SK-N-SH treated with all-trans-retinoic acid at 6 μM for 48 hours (cell line): Measurements from ENCODE around the gene TBCK.

Experiments
- ARNTL ChIP-seq: fragments of 450-650 bp; formaldehyde crosslinking; IDR thresholded peaks from 2 replicates; pipeline ENCODE4 v1.5.0; 2020; ENCODE audit warnings: low read depth, mild to moderate bottlenecking, moderate library complexity, borderline replicate concordance
- ESRRG ChIP-seq: fragments of 250-450 bp; sonication (Bioruptor Pico); IDR thresholded peaks from 2 replicates; pipeline ENCODE4 v1.6.1; 2021; ENCODE audit warnings: mild to moderate bottlenecking
- PATZ1 ChIP-seq: fragments of 250-450 bp; sonication (Bioruptor Pico); IDR thresholded peaks from 2 replicates; pipeline ENCODE4 v1.8.0; 2020; ENCODE audit warnings: mild to moderate bottlenecking, moderate library complexity, borderline replicate concordance
- RARB ChIP-seq: fragments of 250-450 bp; sonication (Bioruptor Pico); IDR thresholded peaks from 2 replicates; pipeline ENCODE4 v1.8.0; 2021; ENCODE audit warnings: mild to moderate bottlenecking, moderate library complexity
- SNAI2 ChIP-seq: fragments of 250-450 bp; sonication (Bioruptor Pico); IDR thresholded peaks from 2 replicates; pipeline ENCODE4 v1.5.0; 2020; ENCODE audit warnings: mild to moderate bottlenecking, moderate library complexity
- TCF4 ChIP-seq: fragments of 250-450 bp; sonication (Bioruptor Pico); IDR thresholded peaks from 2 replicates; pipeline ENCODE4 v1.8.0; 2021; ENCODE audit warnings: mild to moderate bottlenecking, moderate library complexity, borderline replicate concordance
- TSHZ2 ChIP-seq: fragments of 250-450 bp; sonication (Bioruptor Pico); IDR thresholded peaks from 2 replicates; pipeline ENCODE4 v1.5.0; 2020; ENCODE audit warnings: mild to moderate bottlenecking, moderate library complexity
- ZFP3 ChIP-seq: fragments of 250-450 bp; sonication (Bioruptor Pico); IDR thresholded peaks from 2 replicates; pipeline ENCODE4 v1.5.0; 2020; ENCODE audit warnings: mild to moderate bottlenecking, moderate library complexity
- ZFP30 ChIP-seq: fragments of 450-650 bp; formaldehyde crosslinking; IDR thresholded peaks from 2 replicates; pipeline ENCODE4 v1.5.0; 2022; ENCODE audit warnings: mild to moderate bottlenecking, moderate library complexity
- ZNF70 ChIP-seq: fragments of 450-650 bp; formaldehyde crosslinking; IDR thresholded peaks from 2 replicates; pipeline ENCODE4 v1.5.0; 2020; ENCODE audit warnings: mild to moderate bottlenecking, moderate library complexity

- TF ChIP-seq ZNF70 (CRISPR knock-in tag) (no peak), ARNTL (no peak), TSHZ2 (CRISPR knock-in tag) (no peak), PATZ1 (CRISPR knock-in tag) (no peak), ESRRG (CRISPR knock-in tag) (no peak), RARB (CRISPR knock-in tag) (no peak), TCF4 (CRISPR knock-in tag) (no peak), ZFP3 (CRISPR knock-in tag) (no peak), ZFP30 (CRISPR knock-in tag) (no peak), SNAI2 (CRISPR knock-in tag) (no peak)
These were observed 4.2 kb upstream of the TBCK start for GRCh38 chr4:106320235-106320634.
